ENCODE results near the gene DLGAP1.

The DLGAP1 gene

DNA sequence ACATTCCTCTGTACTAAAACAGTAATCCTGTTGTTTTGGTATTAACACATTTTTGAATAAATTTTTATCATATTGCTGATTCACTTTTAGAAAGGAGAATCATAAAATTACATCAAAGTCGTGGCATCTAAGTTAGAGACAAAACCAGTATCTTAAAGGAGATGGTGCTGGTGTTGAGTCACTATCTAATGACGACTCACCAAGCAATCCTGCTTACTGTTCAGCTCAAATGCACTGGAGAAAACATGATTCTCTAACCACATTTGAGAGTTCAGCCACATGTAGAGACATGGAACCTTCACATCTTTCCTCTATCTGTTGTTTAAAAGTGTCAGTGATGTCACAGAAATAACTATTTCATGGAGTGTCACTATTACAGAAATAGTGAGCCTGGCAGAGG, 531.4 kb downstream of the DLGAP1 start:
- DNase-seq: no peak

DNA sequence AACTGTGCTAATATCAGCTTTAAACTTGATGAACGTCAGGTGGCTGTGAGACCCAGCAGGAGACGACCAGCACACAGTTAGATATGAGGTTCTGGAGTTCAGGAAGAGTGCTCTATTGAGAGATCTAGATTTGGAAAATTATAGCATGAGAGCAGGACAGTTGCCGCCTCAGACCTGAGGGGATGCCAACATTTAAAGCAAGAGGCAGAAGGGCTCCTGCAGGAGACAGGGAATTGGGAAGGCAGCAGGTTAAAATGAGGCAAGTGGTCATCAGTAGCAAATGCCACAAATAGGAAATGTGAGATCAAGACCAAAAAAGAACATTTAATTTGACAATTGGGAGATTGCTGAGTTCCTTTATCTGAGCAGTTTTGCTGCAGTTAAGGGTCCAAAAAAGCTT, 533.3 kb downstream of the DLGAP1 start:
- DNase-seq: no peak

DNA sequence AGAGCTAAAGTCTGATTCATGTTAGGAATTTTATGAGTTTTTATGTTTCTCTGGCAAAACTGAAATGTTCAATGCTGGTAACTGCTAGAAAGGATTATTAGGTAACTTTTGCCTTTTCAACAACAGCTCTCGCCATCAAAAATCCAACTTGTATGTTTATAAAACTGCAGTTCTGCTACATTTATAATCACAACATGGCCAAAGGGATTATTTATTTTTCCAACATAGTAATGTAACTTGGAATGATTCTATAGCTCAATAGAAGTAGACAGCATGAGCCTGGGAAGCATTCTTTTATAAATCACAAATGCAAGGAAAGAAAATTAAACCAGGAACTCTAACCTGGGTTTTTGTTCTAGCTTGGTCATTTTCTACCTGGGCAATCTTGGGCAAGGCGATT, 534.3 kb downstream of the DLGAP1 start:
- DNase-seq: no peak

DNA sequence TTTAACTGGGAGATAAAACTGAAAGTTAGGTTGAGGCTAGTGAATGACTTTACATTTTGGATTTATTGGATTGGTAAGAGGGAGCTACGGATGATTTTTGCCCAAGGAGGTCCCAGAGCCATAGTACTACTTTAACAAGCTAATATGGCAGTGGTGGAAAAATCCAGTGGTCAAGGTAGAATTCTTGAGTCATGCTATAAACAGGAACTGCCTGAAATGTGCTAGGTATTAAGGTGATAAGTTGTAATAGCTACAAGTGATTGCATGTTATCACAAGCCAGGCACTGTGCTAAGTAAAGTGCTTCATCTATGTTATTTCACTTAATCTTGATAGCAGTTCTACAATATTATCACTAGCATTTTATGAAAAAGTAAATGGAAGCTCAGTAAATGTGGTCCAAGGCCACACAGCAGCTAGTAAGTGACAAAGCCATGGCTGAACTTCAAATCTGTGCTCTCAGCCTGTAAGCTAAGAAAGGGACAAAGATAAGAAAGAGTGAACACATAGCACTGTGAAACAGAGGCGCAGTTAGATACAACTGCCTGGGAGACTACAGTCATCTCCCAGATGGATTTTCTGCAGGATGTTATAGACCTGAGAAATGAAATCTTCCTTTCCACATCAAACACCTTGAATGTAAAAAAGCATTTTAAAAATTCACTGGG, 535.6 kb downstream of the DLGAP1 start:
- no peak for DNase-seq

DNA sequence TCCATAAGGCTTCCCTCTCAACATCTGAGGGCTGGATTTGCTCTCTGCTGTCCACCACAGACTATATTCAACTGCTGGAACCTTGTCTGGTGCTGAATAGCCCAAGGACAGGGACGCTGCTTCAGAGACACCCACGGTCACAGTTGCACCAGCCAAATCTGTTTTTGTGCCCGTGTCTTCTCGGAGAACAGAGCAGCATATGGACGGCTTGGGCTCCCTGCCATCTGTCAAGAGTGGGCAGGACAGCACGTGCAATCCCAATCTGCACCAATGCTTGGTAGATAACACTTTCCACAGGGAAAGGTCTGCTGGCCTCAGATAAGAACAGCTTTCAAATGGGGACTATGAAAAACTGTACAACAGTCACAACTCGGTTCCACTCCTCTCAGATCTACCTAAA, 539.0 kb downstream of the DLGAP1 start:
- no peak for DNase-seq

DNA sequence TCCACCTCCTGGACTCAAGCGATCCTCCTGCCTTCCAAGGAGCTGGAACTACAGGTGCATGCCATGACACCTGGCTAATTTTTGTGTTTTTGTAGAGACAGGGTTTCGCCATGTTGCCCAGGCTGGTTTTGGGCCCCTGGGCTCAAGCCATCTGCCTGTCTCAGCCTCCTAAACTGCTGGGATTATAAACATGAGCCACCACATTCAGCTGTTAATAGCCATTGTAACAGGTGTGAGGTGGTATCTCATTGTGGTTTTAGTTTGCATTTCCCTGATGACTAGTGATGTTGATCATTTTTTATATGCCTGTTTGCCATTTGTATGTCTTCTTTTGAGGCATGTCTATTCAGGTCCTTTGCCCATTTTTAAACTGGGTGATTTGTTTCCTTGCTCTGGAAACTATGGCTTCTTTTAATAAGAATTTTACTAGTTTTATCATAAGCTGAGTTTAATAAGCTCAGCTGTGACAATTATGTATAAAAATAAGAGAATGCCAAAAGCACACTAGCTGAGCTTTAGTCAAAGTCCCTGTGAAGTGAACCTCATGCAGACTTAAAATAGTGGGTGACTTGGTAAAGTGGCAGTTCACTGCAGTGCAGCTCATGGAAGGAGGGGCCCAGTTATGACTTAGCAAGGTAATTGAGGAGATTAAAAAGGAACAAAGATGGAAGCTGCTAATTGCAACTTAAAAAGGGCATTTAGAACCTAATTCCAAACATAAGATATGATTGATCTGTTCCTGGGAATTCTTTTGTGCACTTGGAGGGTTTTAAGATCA, 540.1 kb downstream of the DLGAP1 start:
- no peak for DNase-seq

DNA sequence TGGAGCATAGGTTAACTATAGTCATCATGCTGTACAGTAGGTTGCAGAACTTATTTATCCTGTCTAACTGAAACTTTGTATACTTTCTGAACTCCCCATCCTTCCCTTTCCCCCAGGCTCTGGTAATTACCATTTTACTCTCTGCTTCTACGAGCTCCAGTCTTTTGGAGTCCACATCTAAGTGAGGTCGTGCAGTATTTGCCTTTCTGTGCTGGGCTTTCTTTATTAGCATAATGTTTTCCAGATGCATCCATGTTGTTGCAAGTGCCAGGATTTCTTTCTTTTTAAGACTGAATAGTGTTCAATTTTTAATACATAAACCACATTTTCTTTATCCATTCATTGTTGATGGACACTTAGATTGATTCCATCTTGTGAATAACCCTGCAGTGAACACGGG, 541.0 kb downstream of the DLGAP1 start:
- no peak for DNase-seq

DNA sequence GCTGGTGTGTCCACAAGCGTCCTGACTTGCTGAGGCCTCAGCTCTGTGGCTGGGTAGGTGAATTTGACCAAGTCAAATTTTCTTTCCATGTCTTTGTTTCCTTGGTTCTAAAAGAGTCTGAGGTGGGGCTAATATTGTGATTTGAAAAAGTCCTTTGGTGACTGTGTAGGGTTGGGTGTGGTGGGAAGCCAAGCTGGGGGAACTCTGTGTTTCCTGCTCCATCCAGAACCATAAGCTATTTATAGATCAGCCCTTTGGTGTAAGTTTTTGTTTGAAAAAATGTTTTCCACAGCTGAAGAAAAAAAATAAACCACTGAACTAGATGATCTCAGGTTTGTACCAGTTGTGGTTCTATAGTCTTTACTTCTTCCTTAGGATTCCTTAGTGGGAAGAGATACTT, 542.4 kb downstream of the DLGAP1 start:
- no peak for DNase-seq

DNA sequence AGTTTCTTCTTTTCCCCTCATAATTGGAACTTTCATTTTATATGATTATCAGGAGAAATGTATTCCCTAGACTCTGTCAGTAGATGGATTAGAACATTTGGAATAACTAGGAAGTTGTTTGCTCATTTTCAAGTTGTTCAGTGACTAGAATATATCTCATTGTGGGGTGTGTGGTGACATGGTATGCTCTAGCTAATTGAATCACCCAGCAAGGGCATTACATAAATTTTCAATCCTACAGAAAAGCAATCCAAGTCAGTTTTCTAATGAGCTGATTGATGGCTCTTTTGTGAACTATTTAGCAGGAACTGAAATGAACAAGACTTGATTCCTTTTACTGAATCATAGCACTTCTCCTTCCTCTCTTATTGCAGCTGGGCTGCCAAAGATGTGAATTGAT, 543.7 kb downstream of the DLGAP1 start:
- no peak for DNase-seq

DNA sequence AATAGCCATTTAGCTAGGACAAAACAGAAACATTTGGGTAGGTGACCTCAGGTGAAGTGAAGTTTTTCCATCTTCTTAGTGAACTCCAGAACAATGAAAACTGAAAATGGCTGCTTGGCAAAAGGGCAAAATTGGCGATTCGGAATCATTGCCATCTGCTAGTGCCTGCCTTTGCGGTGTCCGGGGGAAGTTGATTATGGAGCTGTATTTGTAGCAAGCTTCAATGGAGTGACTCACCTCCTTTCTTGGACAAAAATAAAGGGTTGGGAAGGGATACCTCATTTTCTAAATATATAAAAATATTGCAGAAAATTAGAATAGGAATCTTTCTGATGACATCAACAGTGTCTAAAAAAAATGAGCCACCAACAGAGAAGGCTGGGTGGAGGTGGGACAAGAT, 544.6 kb downstream of the DLGAP1 start:
- no peak for DNase-seq

DNA sequence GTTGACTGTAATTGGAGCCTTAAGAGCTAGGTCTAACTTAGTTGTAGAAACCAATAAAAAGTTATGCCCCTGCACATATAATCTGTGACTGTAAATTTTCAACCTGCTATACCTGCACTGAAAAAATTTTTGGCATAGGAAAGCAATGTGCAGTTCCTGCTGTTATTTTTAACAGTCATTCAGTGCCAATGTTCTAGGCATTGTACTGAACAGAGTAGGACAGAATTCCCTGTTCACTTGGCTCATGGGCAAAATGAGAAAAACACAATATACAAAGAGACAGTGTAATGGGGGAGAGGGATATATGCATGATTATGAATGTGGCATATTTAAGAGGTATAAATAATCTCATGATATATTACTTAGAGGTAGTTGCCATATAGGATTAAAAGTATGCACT, 547.2 kb downstream of the DLGAP1 start:
- no peak for DNase-seq

DNA sequence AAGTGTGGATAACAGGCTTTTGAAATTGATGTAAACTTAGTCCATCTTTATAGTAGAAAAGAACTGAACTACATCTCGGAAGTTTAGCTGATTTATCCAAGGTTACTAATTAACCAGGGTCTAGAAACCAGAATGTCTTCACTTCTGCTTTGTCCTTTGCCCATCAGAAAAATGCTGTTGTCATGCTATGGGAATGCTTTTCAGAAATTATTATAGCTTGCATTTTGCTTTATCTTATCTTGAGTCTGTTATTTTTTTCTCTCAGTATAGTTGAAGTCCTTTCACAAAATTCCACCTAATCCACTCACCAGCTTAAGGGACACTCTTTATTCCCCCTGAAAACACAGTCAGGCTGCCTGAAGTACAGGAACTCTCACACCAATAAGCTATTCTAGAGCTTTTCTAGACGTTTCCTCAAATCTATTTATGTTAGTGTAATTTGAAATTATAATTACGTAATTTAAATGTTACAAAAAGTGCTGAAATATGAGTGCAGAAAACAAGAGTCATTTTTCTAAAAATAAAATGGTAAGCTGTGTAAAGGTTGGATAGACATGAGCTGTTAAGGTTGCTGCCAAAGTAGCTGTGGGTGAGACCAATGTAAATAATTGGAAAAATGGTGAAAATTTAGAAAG, 548.9 kb downstream of the DLGAP1 start:
- no peak for DNase-seq

DNA sequence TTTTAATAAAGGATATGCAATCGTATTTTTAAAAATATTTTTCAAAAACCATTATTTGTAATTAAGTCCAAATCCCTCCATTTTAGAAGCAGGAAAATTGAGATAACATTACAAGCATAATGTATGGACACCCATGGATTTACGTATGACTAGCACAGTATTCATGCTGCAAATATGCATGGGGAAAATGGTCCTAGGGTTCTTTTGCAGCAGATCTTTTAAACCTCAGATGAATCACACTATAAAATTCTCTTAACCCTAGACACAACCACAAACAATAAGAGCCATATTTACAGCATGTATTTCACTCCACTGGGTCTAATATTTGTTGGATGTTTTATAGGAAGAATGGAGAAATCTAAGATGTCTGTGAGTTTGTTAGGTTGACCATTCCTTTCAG, 551.8 kb downstream of the DLGAP1 start:
- DNase-seq: no peak

DNA sequence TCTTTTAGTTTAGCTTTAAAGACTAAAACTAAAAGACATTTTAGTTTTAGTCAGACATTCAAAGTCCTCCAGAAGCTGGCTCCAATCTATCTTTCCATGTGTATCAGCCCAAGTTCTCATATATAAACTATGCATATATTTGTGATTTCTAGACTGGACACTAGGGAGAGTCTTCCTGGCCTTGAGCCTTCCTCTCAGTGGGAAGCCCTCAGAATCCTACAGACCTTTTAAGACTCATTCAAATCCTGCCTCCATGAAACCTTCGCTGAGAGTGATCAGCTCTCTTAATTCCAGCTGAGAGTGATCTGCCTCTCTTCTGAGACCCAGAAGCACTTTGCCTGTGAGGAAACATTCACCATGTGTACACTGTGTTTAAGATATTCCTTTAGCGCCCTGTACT, 552.4 kb downstream of the DLGAP1 start:
- DNase-seq: no peak

DNA sequence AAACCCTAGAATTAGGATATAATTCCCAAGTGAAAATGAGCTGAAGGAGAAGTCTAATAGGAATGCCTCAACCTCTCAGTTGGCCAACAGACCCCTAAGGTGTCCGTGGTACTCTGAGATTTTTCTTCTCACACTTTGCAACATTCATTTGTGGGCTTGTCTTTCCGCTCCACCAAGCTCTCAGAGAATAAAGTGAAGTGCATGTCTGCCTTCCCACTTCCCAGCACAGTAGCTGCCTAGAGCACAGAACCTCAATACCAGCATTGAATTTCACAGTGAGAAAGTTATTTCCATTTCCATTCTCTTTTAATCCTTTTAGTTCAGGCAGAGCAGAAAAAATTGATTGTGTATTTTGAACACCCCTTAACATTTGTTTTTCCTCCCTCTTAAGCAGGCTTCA, 553.3 kb downstream of the DLGAP1 start:
- DNase-seq: no peak

DNA sequence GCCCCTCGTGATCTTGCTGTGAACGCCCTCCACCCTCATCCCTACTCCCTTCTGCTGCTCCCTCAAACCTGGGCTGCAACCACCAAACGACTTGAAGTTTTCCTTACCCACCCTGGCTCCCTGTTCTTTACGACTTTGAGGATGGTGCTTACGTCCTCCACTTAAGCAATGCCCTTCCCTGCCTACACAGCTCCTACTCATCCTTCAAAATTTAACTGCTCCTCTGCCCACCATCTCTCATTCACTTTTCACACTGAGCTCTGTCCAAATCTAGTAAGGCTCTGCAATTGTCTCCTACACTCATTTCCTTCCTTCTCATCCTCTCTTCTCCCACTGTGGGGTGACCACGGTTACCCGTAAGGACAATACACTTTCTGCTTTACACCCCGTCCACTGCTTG, 554.1 kb downstream of the DLGAP1 start:
- DNase-seq: no peak

DNA sequence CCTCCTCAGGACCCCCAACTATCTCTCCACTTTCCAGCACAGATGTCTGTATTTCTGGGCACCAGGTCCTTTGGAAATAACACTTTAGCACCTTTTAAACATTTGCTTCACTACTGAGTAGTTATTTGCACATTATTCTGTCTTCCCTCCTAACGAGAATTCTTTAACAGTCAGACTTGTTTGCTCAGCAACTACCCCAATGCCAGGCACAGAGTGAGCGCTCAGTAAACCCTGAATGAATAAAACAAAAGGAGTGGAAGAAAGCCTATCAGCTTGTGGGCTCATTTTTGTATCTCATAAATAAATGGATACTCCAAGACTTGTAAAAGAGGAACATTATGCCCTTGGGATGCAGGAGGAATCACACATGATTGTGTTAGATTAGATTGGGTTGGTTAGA, 554.8 kb downstream of the DLGAP1 start:
- no peak for DNase-seq

DNA sequence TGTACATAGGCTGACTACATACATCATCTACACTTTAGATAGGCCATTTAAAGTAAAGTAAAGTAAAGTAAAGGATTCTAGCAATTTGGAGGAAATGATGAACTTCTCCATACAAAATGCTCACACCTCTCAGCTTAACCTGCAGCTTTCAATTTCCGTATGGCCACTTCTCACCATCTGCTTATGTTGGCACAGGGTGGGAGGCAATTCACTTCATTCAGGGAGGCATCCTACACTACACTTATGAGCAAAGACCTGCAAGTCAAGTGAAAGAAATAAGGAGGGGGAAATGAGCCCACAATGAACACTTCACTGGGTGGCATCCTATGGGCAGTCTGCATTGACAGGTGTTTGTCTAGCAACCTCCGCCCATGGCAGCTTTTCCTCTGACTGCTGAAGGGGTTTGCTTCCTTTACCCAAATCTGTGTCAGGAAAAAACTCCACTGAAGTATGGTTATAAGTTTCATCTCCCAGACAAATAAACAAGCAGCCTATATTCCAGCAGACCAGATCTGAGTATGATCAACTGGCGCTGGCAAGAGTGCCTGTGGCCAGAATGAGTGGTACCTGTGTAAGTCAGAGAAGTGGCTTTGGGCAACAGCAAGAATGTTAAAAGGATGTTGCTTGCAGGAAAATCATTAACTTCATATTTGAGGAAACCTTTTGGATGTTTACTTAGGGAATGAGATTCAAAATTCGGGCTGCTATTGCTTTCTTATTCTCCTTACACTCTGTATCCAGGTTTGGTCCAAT, 556.1 kb downstream of the DLGAP1 start:
- DNase-seq: no peak

DNA sequence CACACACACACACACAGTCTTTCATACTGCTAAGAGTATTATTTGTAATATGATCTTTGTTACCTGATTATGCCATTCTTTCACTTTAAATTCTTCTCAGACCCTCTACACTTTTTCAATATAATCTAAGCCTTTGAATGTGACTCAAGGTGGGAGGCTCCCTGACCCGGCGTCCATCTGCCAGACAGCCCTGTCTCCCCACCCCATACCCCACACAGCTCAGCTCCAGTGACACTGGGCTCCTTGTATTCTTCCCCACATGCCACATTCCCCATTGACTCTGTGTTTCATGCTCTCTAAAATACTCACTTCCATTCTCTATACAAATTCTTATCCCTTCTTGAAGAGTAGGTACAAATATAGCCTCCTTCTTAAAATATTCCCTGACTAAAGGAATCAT, 563.0 kb downstream of the DLGAP1 start:
- no peak for DNase-seq

DNA sequence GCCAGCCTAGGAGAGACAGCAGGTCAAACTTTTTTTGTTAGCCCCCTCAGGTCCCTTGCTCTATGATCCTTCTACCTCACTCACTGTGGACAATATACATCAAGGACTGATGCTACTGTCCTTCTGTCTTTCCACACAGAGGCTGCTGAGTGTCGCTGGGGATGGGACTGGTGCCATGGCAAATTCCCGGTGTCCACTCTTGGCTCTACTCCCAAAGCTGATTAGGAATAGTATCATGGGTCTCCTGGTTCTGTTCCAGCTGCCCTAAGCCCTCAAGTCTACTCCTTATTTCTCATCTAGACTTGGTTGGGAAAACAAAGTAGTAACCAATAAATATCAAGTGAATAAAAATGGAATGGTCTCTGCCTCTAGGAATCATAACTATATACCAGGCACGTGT, 563.9 kb downstream of the DLGAP1 start:
- DNase-seq: no peak

DNA sequence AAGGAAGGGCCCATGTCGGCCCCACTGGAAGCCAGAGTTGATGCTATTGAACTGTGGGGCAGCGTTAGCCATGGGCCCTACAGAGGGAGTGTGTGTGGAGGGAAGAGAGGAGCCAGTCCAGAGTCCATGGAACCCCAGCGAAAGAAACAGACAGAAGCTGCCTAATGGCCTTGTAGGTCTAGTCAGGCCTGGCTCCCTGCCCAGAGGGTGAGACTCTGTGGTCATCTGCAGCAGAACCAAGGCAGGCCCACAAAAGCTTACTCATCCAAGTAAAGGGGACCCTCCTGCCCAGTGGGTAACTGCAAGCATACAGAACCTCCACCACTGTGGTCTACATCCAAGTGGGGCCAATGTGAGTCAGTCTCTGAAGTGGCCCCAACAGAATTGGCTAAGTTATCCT, 565.3 kb downstream of the DLGAP1 start:
- DNase-seq: no peak

DNA sequence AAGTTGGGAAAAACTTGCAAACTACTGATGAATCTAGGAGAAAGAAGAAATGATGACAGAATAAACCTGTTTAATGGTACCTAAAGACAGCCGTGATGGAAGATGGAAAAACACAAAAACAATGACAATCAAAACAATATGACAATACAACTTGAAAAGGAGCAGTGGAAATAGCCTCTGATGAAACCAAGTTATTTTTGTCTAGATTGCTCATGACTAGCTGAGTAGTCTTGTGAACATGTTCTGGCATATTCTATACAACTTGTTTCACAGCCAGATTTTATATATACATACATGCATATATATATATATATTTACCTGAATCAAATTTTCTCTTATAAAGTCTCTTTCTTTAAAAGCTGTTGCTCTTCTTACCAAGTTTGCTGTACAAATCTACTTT, 566.0 kb downstream of the DLGAP1 start:
- no peak for DNase-seq

DNA sequence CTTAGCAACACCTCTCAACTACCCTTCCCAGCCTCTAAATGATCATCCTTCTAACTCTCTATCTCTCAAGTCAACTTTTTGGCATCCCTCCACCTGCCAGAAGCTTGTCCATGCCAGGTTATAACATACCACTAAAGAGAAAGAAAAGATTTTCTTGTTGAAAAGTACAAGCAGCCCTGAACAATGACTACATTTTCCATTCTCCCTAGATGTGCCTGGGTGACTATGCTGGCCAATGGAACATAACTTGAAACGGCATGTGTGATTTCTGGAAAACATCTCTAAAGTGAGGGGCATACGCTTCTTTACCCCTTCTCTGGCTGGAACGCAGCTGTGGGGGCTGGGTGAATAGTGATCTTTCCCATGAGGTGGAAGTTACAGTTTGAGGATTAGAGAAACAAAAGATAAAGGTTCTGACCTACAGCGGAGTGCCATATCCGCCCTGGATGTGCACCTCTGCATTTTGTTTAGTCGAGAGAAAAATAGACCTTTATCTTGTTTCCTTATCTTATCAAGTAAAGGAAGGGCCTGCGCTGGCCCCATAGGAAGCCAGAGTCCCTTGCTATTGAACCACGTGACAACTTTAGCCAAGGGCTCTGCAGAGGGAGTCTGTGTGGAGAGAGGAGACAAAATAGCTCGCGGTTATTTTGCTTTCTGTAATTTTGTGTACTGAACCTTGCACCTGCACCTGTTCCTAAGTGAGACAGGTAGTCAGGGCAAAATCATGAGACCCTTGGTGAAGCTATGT, 568.4 kb downstream of the DLGAP1 start:
- DNase-seq: no peak

Data from stimulated activated CD4-positive, alpha-beta T cell treated with anti-CD3 and anti-CD28 coated beads, Interleukin-12 subunit alpha, Interleukin-12 subunit beta, amount 100 ng/mL, for 4 hours (primary cell).